C4-2B (cell line): ENCODE results near the gene QKI.

ENCODE experiments used
- CTCF ChIP-seq: fragments of 450-650 bp; conservative IDR thresholded peaks from 2 replicates; pipeline ENCODE4 v1.5.1; 2017; ENCODE audit warnings: mild to moderate bottlenecking
- ZFX ChIP-seq: fragments of 450-650 bp; IDR thresholded peaks from 2 replicates; pipeline ENCODE4 v1.6.1; 2017

GRCh38 chr6:163377561-163377960, 37.0 kb upstream of the QKI start:
- no peak for TF ChIP-seq CTCF
- TF ChIP-seq ZFX, result no peak
